MCF 10A (cell line): ENCODE results near the gene CCDC27. TPM values are rescaled to one million over a fixed set of nuclear protein-coding genes. Genes with fewer than 3 reads are reported as not detected.

Experiments used
- BruUV-seq: library from RNA; stranded (reverse); fragments of 400-500 nt; replicated peaks from 2 replicates; lab custom pipeline; 2021; lab: Mats Ljungman, UMichigan
- CTCF ChIA-PET: fragments of 300-600 bp; sonication (Branson Sonifier 250); formaldehyde crosslinking; extraction: SDS; loops from one replicate; lab custom pipeline; 2021; ENCODE audit warnings: antibody characterized with exemption, inconsistent platforms; lab: Yijun Ruan, JAX
- POLR2A ChIA-PET: fragments of 300-600, 350-650 bp; sonication (Branson Sonifier 250); formaldehyde crosslinking; extraction: SDS; loops from one replicate; lab custom pipeline; 2020; ENCODE audit warnings: antibody characterized with exemption, inconsistent platforms; lab: Yijun Ruan, JAX
- DNase-seq: peaks from one replicate; pipeline ENCODE4 v3.0.0-alpha.2; 2018; ENCODE audit not compliant: unreplicated experiment
- H3K27ac Mint-ChIP-seq: one replicate; pipeline ENCODE4 v1.8.0; 2022; ENCODE audit warnings: mild to moderate bottlenecking, low read depth, mixed read lengths; ENCODE audit not compliant: unreplicated experiment
- H3K27me3 Mint-ChIP-seq: one replicate; pipeline ENCODE4 v1.8.0; 2022; ENCODE audit warnings: mixed read lengths; ENCODE audit not compliant: insufficient read depth, unreplicated experiment
- H3K36me3 Mint-ChIP-seq: one replicate; pipeline ENCODE4 v1.8.0; 2022; ENCODE audit warnings: mild to moderate bottlenecking, moderate library complexity, mixed read lengths; ENCODE audit not compliant: insufficient read depth, unreplicated experiment
- H3K4me1 Mint-ChIP-seq: one replicate; pipeline ENCODE4 v1.8.0; 2022; ENCODE audit warnings: mixed read lengths; ENCODE audit not compliant: insufficient read depth, unreplicated experiment
- H3K4me3 Mint-ChIP-seq: one replicate; pipeline ENCODE4 v1.8.0; 2022; ENCODE audit warnings: mild to moderate bottlenecking, moderate library complexity, mixed read lengths; ENCODE audit not compliant: unreplicated experiment
- H3K9me3 Mint-ChIP-seq: one replicate; pipeline ENCODE4 v1.8.0; 2022; ENCODE audit warnings: mixed read lengths; ENCODE audit not compliant: unreplicated experiment
- CTCF ChIP-seq: fragments of 200-600 bp; IDR thresholded peaks from one replicate; pipeline ENCODE4 v1.8.0; 2022; ENCODE audit warnings: antibody characterized with exemption, mild to moderate bottlenecking; ENCODE audit not compliant: unreplicated experiment
- intact Hi-C: fragments of 100-400 bp; cut with micrococcal nuclease; formaldehyde crosslinking; loops from 2 replicates; pipeline ENCODE4 v1.14.1; 2022
- total RNA-seq: library from RNA; stranded (reverse); gene quantifications from 2 replicates; pipeline ENCODE4 v1.2.3, GENCODE V29; 2022

Gene CCDC27
- total RNA-seq, 1 experiment from 2014 or later, result not detected

- Mint-ChIP-seq H3K9me3 (no peaks in the 10 kb centered on the region), H3K36me3 (peaks cover 6% of the 10 kb centered on the region), H3K27me3 (no peaks in the 10 kb centered on the region), H3K4me1 (no peaks in the 10 kb centered on the region), H3K4me3 (no peak overlapping the region), H3K27ac (no peak overlapping the region)
- no peak for TF ChIP-seq CTCF
- DNase-seq, result no peak
- CTCF ChIA-PET, result interaction anchor here (0.6 to 1.2 kb wide), 5 partner anchors 31 to 241 kb away, joined by 3 to 6 read pairs (median 4); partner anchors contain the start of gene WRAP73
- no TSS peak for BruUV-seq
- intact Hi-C loops, result no loop called here
- POLR2A ChIA-PET, result no interaction called here
Observed at GRCh38 chr1:3727042-3727824, 25.0 kb upstream of the CCDC27 start.

- no peak overlapping the region for H3K27ac Mint-ChIP-seq
- H3K27me3 Mint-ChIP-seq, result no peaks in the 10 kb centered on the region
- no peak overlapping the region for H3K4me3 Mint-ChIP-seq
- TF ChIP-seq CTCF, result no peak
- intact Hi-C loops, result no loop called here
- no peaks in the 10 kb centered on the region for H3K4me1 Mint-ChIP-seq
- H3K9me3 Mint-ChIP-seq, result no peaks in the 10 kb centered on the region
- POLR2A ChIA-PET, result interaction anchor here (1.0 kb wide), 1 partner anchor 10 kb away, joined by 3 read pairs; no protein-coding TSS in a partner anchor
- BruUV-seq, result no TSS peak
- peaks cover 6% of the 10 kb centered on the region for H3K36me3 Mint-ChIP-seq
- no peak for DNase-seq
- CTCF ChIA-PET, result interaction anchor here (0.7 to 1.2 kb wide), 3 partner anchors 32 to 242 kb away, joined by 3 to 6 read pairs (median 5); partner anchors contain the start of gene WRAP73
Observed at GRCh38 chr1:3727825-3728776, 24.1 kb upstream of the CCDC27 start.

DNA sequence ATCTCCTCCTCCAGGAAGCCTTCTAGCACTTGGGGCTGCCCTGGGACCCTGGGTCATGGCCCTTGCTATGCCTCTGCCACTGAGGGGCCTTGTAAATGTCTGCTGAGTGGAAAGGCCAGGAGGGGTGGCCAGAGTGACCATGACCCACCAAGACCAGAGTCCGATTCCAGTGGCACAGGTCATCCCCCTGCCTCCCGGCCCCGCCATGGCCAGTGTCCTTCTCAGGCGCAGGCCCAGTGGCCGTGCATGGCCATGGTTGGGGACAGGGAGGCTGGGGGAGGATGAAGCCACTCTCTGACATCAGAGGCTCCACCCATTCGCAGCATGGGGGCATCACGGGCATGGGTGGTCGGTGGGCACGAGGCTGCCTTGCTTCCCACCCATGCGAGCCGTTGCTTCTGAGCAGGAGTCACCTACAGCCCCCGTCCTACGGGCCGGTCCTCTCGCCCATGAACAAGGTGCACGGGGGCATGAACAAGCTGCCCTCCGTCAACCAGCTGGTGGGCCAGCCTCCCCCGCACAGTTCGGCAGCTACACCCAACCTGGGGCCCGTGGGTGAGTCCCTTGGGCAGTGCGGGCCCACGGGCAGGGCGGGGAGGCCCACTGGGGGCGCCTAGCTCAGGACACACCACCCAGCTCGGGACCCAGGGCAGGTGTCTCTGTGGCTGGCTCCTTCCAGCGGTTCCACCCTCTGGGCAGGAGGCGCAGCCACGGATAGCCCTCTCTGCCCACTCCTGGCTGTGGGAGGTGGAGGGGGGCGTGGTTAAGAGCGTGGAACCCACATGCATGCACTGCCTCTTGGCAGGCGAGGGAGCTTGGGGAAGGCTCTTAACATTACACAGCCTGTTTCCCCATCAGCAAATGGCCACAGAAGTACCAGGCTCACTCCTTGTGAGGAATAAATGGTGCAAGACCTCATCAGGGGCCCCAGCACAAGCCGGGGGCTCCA is 22.4 kb upstream of the CCDC27 start:
- no TSS peak for BruUV-seq
- no peaks in the 10 kb centered on the region for H3K27me3 Mint-ChIP-seq
- POLR2A ChIA-PET, result interaction anchor here (0.6 to 1.0 kb wide), 2 partner anchors 9 to 12 kb away, joined by 3 read pairs; no protein-coding TSS in a partner anchor
- no peak for TF ChIP-seq CTCF
- CTCF ChIA-PET, result no interaction called here
- DNase-seq, result no peak
- intact Hi-C loops, result no loop called here
- no peak overlapping the region for H3K4me3 Mint-ChIP-seq
- H3K4me1 Mint-ChIP-seq, result no peaks in the 10 kb centered on the region
- no peaks in the 10 kb centered on the region for H3K9me3 Mint-ChIP-seq
- no peaks in the 10 kb centered on the region for H3K36me3 Mint-ChIP-seq
- no peak overlapping the region for H3K27ac Mint-ChIP-seq
